Mucosa of descending colon (tissue), 3 donors: Measurements from ENCODE around the gene PRAME. TPM values are rescaled to one million over a fixed set of nuclear protein-coding genes. Genes with fewer than 3 reads are reported as not detected.

Experiments used
- ATAC-seq: fragments of 200-7000 bp; cut with Tn5 transposase; one replicate; pipeline ENCODE4 v1.9.1; 2020; ENCODE audit warnings: mild to moderate bottlenecking, moderate library complexity
- DNase-seq, 3 donors: peaks; one replicate each; pipeline ENCODE4 v3.0.0-alpha.2; 2020
- H3K36me3 ChIP-seq: fragments of 200-600 bp; one replicate; pipeline ENCODE4 v1.8.0; 2021; ENCODE audit warnings: low read depth, mild to moderate bottlenecking
- H3K4me1 ChIP-seq: fragments of 200-600 bp; one replicate; pipeline ENCODE4 v1.8.0; 2021; ENCODE audit warnings: low read depth, mild to moderate bottlenecking
- H3K4me3 ChIP-seq: fragments of 200-600 bp; one replicate; pipeline ENCODE4 v1.8.0; 2021; ENCODE audit warnings: mild to moderate bottlenecking
- H3K9me3 ChIP-seq: fragments of 200-600 bp; one replicate; pipeline ENCODE4 v1.8.0; 2021; ENCODE audit warnings: mild to moderate bottlenecking
- intact Hi-C, 2 donors: fragments of 100-400 bp; cut with DNase I in 1 of 2; cut with micrococcal nuclease in 1 of 2; formaldehyde crosslinking; loops; one replicate each; pipeline versions ENCODE4 v1.11.0 to v1.11.1; 2022; cut with DNase I, micrococcal nuclease
- total RNA-seq, 3 donors: library from RNA; stranded (reverse); fragmentation: NEBNext Ultra II Directional in 2 of 3; extraction: Animal tissue kit (Norgen Biotek cat#: 25700) in 2 of 3; gene quantifications; one replicate each; pipeline versions ENCODE4 v1.2.1 to v1.2.4, GENCODE V29; 2021 to 2023
- TF ChIP-seq, protein P1 (sequence below): fragments of 200-600 bp; IDR thresholded peaks from one replicate; pipeline ENCODE4 v1.8.0; 2022; ENCODE audit warnings: antibody characterized with exemption, mild to moderate bottlenecking
- donor health status: DM: no; HTN: no; CAD: no; lungs with moderate emphysema.
- donor health status: DM: no; HTN: no; CAD: no.
- donor health status: DM: no; HTN: yes; CAD: no.

PRAME gene
- total RNA-seq, 3 donors from 2014 or later: 0.22 TPM; not detected in 2

DNA sequence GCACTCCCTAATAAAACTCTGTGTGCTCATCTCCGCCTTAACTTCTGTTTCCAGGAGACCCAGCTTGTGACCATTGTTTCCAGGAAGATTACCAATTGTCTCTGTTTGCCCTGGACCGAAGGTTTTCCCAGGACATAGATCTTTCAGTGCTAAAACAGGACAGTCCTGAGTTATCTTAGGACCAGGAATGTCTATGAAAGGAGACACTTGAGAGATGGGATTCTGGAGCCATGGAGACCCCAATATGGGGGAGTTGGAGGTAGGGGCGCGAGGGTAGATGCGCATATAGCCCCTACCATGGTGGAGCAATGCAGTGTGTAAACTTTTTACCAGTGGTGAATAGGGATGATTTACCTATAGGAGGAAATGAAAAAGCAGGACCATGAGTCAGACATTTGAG, 10.2 kb upstream of the PRAME start:
- TF ChIP-seq, protein P1, sequence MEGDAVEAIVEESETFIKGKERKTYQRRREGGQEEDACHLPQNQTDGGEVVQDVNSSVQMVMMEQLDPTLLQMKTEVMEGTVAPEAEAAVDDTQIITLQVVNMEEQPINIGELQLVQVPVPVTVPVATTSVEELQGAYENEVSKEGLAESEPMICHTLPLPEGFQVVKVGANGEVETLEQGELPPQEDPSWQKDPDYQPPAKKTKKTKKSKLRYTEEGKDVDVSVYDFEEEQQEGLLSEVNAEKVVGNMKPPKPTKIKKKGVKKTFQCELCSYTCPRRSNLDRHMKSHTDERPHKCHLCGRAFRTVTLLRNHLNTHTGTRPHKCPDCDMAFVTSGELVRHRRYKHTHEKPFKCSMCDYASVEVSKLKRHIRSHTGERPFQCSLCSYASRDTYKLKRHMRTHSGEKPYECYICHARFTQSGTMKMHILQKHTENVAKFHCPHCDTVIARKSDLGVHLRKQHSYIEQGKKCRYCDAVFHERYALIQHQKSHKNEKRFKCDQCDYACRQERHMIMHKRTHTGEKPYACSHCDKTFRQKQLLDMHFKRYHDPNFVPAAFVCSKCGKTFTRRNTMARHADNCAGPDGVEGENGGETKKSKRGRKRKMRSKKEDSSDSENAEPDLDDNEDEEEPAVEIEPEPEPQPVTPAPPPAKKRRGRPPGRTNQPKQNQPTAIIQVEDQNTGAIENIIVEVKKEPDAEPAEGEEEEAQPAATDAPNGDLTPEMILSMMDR: no peak
- H3K4me1 ChIP-seq: no peaks in the 10 kb centered on the region
- intact Hi-C loops: no loop called here
- DNase-seq (no peak), ATAC-seq (no peak)
- no peak overlapping the region for H3K4me3 ChIP-seq
- H3K36me3 ChIP-seq: no peaks in the 10 kb centered on the region
- no peaks in the 10 kb centered on the region for H3K9me3 ChIP-seq

- Histone ChIP-seq H3K9me3 (no peaks in the 10 kb centered on the region), H3K4me1 (no peaks in the 10 kb centered on the region), H3K4me3 (no peak overlapping the region), H3K36me3 (no peaks in the 10 kb centered on the region)
- intact Hi-C loops: no loop called here
- no peak for ATAC-seq
- no peak for DNase-seq
- TF ChIP-seq, protein P1: no peak
Measured at GRCh38 chr22:22565981-22566380, 6.9 kb upstream of the PRAME start.

DNA sequence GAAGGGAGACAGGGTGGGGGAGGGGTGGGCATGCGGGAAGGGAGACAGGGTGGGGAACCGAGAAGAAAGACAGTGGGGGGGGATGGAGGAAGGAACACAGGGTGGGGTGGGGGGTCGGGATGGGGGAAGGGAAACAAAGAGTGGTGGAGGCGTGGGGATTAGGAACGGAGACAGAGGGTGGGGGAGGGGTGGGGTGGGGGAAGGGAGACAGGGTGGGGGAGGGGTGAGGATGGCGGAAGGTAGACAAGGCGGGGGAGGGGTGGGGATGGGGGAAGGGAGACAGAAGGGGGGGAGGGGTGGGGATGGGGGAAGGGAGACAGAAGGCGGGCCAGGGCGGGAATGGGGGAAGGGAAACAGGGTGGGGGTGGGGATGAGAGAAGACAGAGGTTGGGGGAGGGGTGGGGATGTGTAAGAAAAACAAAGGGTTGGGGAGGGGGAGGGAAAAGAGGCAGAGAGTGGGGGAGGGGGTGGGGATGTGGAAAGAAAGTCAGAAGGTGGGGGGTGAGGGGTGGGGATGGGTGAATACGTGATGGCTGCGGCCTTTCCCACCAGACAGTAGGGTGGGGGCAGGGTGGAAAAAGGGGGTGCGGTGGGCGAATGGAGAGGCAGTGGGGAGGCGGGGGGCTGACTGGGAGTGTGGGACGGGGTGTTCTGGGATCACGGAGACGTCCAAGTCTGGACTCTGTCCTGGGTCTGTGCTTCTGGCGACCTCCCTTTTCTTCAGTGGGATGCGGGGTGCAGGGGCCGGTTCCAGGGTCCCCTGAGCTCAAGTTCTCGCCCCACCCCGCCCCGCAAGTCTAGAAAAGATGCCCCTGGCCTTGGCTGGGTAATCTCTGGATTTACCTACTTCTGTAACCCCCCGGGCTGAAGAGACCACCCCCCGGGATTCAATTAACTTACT, 744 bp downstream of the PRAME start:
- ATAC-seq (no peak), DNase-seq (no peak)
- H3K4me1 ChIP-seq: no peaks in the 10 kb centered on the region
- H3K9me3 ChIP-seq: no peaks in the 10 kb centered on the region
- H3K4me3 ChIP-seq: no peak overlapping the region
- intact Hi-C loops: no loop called here
- TF ChIP-seq, protein P1: no peak
- H3K36me3 ChIP-seq: no peaks in the 10 kb centered on the region

DNA sequence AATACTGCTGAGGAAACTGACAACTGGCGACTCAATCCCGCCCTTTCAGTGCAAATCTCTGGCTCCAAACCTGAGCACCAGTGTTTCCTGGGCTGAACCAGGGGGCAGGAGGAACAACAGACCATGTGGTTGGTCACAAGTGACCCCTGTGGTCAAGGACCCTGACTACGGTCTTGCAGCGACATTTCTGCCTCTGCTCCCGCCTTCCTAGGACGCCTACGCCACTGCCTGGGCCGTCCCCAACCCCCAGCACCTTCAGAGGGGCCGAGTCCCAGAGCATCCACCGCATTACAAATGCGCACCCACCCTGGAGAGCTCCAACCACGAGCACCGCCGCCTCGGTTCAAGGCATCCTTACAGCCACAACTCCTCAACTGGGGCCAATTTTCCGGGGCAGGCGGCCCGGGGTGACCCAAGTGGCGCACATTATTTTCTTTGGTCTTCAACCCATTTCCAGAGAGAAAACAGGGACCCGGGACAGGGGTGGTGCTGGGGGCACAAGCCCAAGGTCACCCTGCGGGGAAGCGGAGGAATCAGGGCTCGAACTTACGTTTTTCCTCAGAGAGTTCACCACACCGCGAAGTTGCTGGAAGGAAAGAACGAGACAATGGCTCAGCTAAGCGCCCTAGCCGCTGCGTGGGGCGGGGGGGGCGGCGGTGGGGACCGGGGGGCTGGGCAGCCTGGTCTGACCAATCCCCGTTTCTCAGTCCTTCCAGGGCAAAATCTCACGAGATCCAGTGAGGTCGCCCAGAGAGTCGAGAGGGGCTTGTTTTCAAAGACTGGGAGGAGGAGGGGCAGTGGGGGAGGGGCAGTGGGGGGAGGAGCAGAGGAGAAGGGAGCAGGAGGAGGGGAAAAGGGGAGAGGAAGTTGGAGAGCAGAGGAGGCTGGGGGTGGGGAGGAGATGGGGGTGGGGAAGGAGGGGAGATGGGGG, 1.8 kb downstream of the PRAME start:
- Histone ChIP-seq H3K4me1 (no peaks in the 10 kb centered on the region), H3K9me3 (no peaks in the 10 kb centered on the region), H3K36me3 (no peaks in the 10 kb centered on the region), H3K4me3 (no peak overlapping the region)
- ATAC-seq (no peak), DNase-seq (no peak)
- intact Hi-C loops: no loop called here
- TF ChIP-seq, protein P1: no peak

DNA sequence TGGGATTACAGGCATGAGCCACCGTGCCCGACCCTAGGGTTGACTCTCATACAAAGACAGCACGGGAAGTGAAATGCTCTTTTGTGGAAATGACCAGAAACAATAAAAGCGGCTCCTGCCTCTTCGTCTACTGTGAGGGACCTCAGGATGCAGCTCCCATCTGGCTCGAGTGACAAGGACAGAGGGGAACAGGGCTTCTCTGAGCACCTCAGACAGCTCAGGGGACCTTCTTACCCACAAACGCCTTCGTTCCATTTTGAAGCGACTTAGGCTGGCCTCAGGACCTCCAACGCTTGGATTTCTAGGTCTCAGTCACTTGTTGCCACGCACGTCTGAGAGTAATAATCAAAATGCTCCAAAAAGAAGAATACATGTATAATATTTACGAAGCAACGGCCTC, 2.5 kb downstream of the PRAME start:
- DNase-seq (no peak), ATAC-seq (no peak)
- intact Hi-C loops: no loop called here
- Histone ChIP-seq H3K4me3 (no peak overlapping the region), H3K9me3 (no peaks in the 10 kb centered on the region), H3K4me1 (no peaks in the 10 kb centered on the region), H3K36me3 (no peaks in the 10 kb centered on the region)
- TF ChIP-seq, protein P1: no peak
